Coronary artery (tissue), 2 donors: ENCODE measurements around the gene ST6GALNAC1.

Source experiments
- DNase-seq: peaks from one replicate; pipeline ENCODE4 v3.0.0-alpha.2; 2017; ENCODE audit warnings: low spot score
- H3K27ac ChIP-seq, 2 donors: fragments of 200-600 bp; sonication (generic); one replicate each; pipeline ENCODE4 v1.5.1; 2016 to 2019
- H3K4me3 ChIP-seq: fragments of 200-600 bp; sonication (generic); 2 replicates; pipeline ENCODE4 v1.5.1; 2016; ENCODE audit warnings: mild to moderate bottlenecking, moderate library complexity
- TF ChIP-seq, protein P1 (sequence below): fragments of 200-600 bp; sonication (generic); IDR thresholded peaks from one replicate; pipeline ENCODE4 v1.5.1; 2019; ENCODE audit warnings: antibody characterized with exemption

ST6GALNAC1 gene

DNA sequence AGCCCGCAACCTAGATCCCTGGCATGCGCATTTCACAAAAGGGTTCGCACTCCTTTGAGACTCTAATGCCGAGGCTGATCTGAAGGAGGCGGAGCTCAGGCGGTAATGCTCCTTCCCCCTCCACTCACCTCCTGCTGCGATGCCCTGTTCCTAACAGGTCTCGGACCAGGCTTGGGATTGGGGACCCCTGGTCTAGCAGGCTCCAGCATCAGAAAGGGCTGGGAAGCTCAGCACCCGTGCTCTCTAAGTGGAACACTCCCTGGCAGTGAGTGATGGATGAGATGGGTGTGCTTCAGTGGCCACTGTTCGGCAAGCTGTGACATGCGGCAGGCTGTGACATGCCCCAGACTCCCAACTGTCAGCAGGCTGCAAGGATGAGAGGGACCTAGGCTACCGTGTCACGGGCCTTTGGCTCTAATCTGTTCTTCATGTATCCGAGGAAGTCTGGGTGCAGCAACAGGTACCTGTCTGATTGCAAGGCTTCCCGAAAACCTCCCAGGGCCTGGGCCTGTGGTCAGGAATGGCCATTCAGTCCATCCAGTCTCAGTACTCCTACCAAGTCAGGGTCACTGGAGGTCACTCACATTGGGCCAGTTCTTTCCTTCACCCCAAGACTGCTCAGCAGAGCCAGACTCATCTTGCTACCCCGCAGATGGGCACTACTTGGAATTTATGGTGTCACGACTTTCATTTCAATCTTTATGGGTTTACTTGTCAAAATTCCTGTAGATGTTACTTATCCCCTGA lies 56.6 kb downstream of the ST6GALNAC1 start:
- Histone ChIP-seq H3K27ac (no peak overlapping the region), H3K4me3 (peak overlapping the region; percentile 88)
- TF ChIP-seq, protein P1, sequence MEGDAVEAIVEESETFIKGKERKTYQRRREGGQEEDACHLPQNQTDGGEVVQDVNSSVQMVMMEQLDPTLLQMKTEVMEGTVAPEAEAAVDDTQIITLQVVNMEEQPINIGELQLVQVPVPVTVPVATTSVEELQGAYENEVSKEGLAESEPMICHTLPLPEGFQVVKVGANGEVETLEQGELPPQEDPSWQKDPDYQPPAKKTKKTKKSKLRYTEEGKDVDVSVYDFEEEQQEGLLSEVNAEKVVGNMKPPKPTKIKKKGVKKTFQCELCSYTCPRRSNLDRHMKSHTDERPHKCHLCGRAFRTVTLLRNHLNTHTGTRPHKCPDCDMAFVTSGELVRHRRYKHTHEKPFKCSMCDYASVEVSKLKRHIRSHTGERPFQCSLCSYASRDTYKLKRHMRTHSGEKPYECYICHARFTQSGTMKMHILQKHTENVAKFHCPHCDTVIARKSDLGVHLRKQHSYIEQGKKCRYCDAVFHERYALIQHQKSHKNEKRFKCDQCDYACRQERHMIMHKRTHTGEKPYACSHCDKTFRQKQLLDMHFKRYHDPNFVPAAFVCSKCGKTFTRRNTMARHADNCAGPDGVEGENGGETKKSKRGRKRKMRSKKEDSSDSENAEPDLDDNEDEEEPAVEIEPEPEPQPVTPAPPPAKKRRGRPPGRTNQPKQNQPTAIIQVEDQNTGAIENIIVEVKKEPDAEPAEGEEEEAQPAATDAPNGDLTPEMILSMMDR, result no peak
- DNase-seq, result no peak

DNA sequence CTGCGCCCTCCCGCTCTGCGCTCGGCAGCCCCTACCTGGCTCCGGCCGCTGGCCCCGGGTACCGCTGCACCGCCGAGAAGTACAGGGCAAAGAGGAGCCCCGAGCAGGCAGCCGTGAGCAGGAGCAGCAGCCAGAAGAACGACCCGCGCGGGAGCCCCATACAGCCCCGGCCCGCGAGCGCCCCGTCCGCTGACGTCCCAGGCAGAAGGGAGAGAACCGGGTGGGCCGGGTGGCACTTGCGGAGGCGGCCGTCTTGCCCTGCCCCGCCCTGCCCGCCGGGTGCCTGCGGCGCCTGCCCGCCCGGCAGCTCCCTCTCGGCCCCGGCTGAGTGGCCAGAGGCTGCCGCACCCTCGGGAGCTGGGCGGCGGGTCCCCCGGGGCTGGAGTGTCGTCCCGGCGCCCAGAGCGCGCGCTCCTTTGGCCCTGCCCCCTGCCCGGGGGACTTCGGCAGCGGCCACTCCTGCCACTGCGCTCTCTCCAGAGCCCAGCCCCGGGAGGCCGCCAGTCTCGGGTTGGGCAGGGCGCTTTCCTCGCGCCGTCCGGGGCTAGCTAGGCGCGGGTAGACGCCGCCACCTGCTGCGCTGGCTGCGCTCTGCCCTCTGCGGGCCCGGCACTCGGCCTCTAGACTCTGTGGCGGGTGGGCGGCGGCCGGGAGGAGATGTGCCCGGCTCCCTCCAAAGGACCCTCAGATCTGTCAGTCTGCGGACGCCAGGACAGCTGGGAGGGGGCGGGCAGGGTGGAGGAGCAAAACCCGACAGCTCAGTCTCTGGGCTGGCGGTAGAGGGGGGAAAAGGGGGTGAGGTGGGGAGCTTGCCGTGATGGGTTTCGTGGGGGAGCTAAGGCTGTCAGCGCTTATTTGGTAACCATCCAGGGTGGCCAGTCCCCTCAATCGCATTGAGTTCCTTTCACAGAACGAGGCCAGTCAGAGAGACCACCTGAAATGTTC lies 57.6 kb downstream of the ST6GALNAC1 start, which contains the start of gene ST6GALNAC2:
Gene ST6GALNAC2 (minus strand): TSS at position 212 of the 945 bp plus-strand sequence. CDS start 52 bp downstream, at position 160.
- Histone ChIP-seq H3K27ac (peak within 1 kb of the TSS in 1 of 2 donors; percentile 33), H3K4me3 (peak within 1 kb of the TSS; percentile 88)
- TF ChIP-seq, protein P1, result no peak
- no peak for DNase-seq

DNA sequence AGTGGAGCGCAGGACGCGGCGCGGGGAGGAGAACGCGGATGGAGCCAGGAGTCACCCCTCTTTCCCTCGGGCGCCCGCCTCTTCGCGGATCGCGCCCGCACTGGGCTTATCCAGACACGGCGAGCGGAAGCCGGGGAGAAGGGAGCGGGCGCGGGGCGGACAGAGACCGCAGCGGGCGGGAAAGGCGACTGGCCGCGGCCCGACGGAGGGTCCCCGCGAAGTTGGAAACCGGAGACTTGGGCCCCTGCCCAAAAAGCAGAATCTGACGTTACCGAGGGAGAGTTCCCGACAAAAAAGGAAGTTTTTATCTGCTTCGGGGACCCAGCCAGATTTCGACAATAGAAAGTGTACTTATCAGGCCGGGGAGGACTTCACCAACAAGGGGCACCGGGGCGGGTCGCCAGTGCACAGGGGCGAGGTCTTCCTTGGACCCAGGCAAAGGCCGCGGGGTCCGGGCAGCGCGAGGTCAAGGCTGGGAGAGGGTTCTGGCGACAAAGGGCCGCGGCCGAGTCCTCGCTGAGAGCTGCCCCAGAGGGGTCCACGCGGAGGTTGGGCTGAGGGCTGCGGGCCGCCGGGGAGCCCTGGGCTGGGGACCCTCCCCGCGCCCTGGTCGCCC lies 58.4 kb downstream of the ST6GALNAC1 start:
- H3K4me3 ChIP-seq, result peak overlapping the region; percentile 88
- no peak for DNase-seq
- H3K27ac ChIP-seq, result peak overlapping the region in 1 of 2 donors; percentile 33
- TF ChIP-seq, protein P1, result no peak

DNA sequence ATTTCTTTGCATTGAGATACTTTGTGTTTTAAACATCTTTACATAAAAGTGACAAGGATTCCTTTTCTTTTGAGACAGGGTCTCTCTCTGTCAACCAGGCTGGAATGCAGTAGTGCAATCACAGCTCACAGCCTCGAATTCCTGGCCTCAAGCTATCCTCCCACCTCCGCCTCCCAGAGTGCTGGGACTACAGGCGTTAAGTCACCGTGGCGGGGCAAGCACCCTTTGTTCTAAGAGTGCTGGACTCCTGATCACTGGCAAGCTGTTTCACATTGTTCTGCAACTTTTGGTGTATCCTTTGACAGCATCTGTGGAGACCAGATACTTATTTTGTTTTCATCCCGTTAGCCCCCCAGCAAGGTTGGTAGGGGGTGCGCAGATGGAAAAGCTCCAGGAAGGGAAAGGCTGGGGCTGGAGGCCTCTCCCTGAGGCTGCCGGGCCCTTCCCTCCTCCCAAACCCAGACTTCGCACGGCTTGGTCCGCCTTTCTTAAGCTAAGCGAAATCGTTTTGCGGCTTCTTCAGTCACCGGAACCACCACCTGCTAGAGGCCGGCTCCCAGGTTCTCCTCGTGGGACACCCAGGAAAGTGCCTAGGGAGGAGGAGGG lies 59.0 kb downstream of the ST6GALNAC1 start:
- DNase-seq, result no peak
- TF ChIP-seq, protein P1, result no peak
- H3K4me3 ChIP-seq, result peak overlapping the region; percentile 88
- no peak overlapping the region for H3K27ac ChIP-seq

DNA sequence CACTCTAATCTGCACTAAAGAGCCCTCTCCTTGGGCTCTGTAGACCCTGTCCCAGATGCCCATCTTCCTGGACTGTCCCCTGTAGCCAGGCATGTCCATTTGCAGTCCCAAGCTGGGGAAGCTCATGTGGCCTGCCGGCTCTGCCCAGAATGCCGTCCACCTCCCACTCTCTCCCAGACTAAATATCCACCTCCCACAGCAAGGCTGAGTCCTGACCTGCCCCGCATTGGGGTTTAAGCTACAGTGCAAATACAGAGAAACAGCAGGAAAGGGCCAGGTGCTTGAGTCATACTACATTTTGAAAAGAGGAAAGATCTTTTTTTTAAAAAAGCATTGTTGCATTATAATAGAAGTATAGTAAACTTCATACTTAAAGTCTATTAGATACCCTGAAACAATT lies 60.9 kb downstream of the ST6GALNAC1 start:
- DNase-seq, result no peak
- TF ChIP-seq, protein P1, result no peak
- Histone ChIP-seq H3K4me3 (no peak overlapping the region), H3K27ac (no peak overlapping the region)

DNA sequence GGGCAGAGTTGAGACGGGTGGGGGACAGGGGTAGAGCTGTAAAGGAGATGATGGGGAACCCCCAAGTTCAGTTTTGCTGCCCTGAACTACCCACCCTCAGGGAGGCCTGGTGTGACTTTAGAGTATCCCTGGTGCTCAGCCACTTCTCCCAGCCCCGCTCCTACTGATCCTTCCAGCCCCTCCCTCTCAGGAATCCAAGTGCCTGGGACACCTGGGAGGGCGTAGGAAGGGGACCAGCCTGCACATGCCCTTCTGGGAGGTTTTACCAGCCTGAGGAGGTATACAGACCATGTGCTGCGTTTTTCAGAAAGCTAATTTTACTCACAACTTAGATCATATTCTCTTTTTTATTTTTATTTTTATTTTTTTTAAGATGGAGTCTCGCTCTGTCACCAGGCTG lies 62.0 kb downstream of the ST6GALNAC1 start:
- TF ChIP-seq, protein P1, result no peak
- no peak for DNase-seq
- H3K4me3 ChIP-seq, result no peak overlapping the region
- H3K27ac ChIP-seq, result no peak overlapping the region
